Tibial artery (tissue), 4 donors: ENCODE results near the gene CXCL14.

ENCODE experiments used
- DNase-seq, 2 donors: peaks; one replicate each; pipeline ENCODE4 v3.0.0-alpha.2; 2019
- H3K27ac ChIP-seq, 2 donors: fragments of 200-600 bp; sonication (generic) in 1 of 2; 1 replicate in 1 of 2; 2 replicates in 1 of 2; pipeline ENCODE4 v1.5.1; 2018 to 2019; ENCODE audit warnings: mild to moderate bottlenecking in 1 of 2
- H3K27me3 ChIP-seq, 2 donors: fragments of 200-600 bp; sonication (generic) in 1 of 2; one replicate each; pipeline versions ENCODE4 v1.5.1 to v1.6.0; 2016 to 2019
- H3K36me3 ChIP-seq, 3 donors: fragments of 200-600 bp; sonication (generic) in 2 of 3; one replicate each; pipeline ENCODE4 v1.5.1; 2016 to 2019; ENCODE audit warnings: mild to moderate bottlenecking in 2 of 3
- H3K4me1 ChIP-seq, 4 donors: fragments of 200-600 bp; sonication (generic) in 2 of 4; 1 replicate in 3 of 4; 2 replicates in 1 of 4; pipeline ENCODE4 v1.5.1; 2016 to 2019
- H3K4me3 ChIP-seq, 2 donors: fragments of 200-600 bp; sonication (generic) in 1 of 2; 1 replicate in 1 of 2; 2 replicates in 1 of 2; pipeline ENCODE4 v1.5.1; 2018 to 2019; ENCODE audit warnings: mild to moderate bottlenecking in 2 of 2
- H3K9me3 ChIP-seq, 3 donors: fragments of 200-600 bp; sonication (generic) in 1 of 3; one replicate each; pipeline ENCODE4 v1.5.1; 2016 to 2019
- CTCF ChIP-seq, 2 experiments: fragments of 200-600 bp in 1 of 2; fragments of 450-650 bp in 1 of 2; IDR thresholded peaks; one replicate each; pipeline ENCODE4 v1.5.1; 2017 to 2019; ENCODE audit warnings: antibody characterized with exemption in 2 of 2, mild to moderate bottlenecking in 1 of 2, moderate library complexity in 1 of 2
- intact Hi-C: fragments of 100-400 bp; cut with DNase I; formaldehyde crosslinking; loops from one replicate; pipeline ENCODE4 v1.15.0; 2023; ENCODE audit warnings: low total_unique reads

CXCL14 gene

GRCh38 chr5:135584276-135584675, 5.5 kb upstream of the CXCL14 start:
- H3K4me1 ChIP-seq = peaks cover 0 to under 1% (median 0%) of the 10 kb centered on the region in 4 donors
- H3K4me3 ChIP-seq = no peak overlapping the region
- no peaks in the 10 kb centered on the region for H3K9me3 ChIP-seq
- H3K27ac ChIP-seq = no peak overlapping the region
- intact Hi-C loops = no loop called here
- no peaks in the 10 kb centered on the region for H3K36me3 ChIP-seq
- peaks cover 0 to 40% of the 10 kb centered on the region in 2 donors for H3K27me3 ChIP-seq
- DNase-seq = no peak
- no peak for TF ChIP-seq CTCF (IDR thresholded peaks at IDR 0.05)

GRCh38 chr5:135582099-135582781, 3.4 kb upstream of the CXCL14 start:
- no peak for TF ChIP-seq CTCF (IDR thresholded peaks at IDR 0.05)
- Histone ChIP-seq H3K27me3 (peaks cover 0 to 60% of the 10 kb centered on the region in 2 donors), H3K36me3 (no peaks in the 10 kb centered on the region), H3K4me3 (no peak overlapping the region), H3K4me1 (peaks cover 0 to 12% (median 3%) of the 10 kb centered on the region in 4 donors), H3K9me3 (no peaks in the 10 kb centered on the region), H3K27ac (no peak overlapping the region)
- DNase-seq = no peak
- intact Hi-C loops = no loop called here

GRCh38 chr5:135578305-135578684, 496 bp downstream of the CXCL14 start:
- peaks cover 0 to 75% of the 10 kb centered on the region in 2 donors for H3K27me3 ChIP-seq
- peaks cover 0 to 12% (median 3%) of the 10 kb centered on the region in 4 donors for H3K4me1 ChIP-seq
- intact Hi-C loops = no loop called here
- no peak overlapping the region for H3K27ac ChIP-seq
- no peak for DNase-seq
- peak overlapping the region; percentile 9 to 40 for H3K4me3 ChIP-seq
- no peaks in the 10 kb centered on the region for H3K9me3 ChIP-seq
- no peaks in the 10 kb centered on the region for H3K36me3 ChIP-seq
- TF ChIP-seq CTCF (IDR thresholded peaks at IDR 0.05) = no peak

GRCh38 chr5:135577421-135577820, 1.4 kb downstream of the CXCL14 start:
- H3K27me3 ChIP-seq = peaks cover 0 to 70% of the 10 kb centered on the region in 2 donors
- peaks cover 0 to 12% (median 3%) of the 10 kb centered on the region in 4 donors for H3K4me1 ChIP-seq
- H3K9me3 ChIP-seq = no peaks in the 10 kb centered on the region
- no peak overlapping the region for H3K27ac ChIP-seq
- no peak for TF ChIP-seq CTCF (IDR thresholded peaks at IDR 0.05)
- H3K4me3 ChIP-seq = no peak overlapping the region
- DNase-seq = no peak
- H3K36me3 ChIP-seq = no peaks in the 10 kb centered on the region
- intact Hi-C loops = no loop called here

- H3K36me3 ChIP-seq = no peaks in the 10 kb centered on the region
- peaks cover 0 to 12% (median 3%) of the 10 kb centered on the region in 4 donors for H3K4me1 ChIP-seq
- no peak for DNase-seq
- H3K27me3 ChIP-seq = peaks cover 0 to 69% of the 10 kb centered on the region in 2 donors
- TF ChIP-seq CTCF (IDR thresholded peaks at IDR 0.05) = no peak
- no peak overlapping the region for H3K27ac ChIP-seq
- intact Hi-C loops = no loop called here
- H3K4me3 ChIP-seq = no peak overlapping the region
- no peaks in the 10 kb centered on the region for H3K9me3 ChIP-seq
Measured at GRCh38 chr5:135576075-135576599, 2.7 kb downstream of the CXCL14 start.
